ENCODE data around the gene HIGD1C.

Gene HIGD1C

GRCh38 chr12:50936821-50937530 is 15.4 kb upstream of the HIGD1C start:
- Histone ChIP-seq H3K4me1 (ENCODE audit: control insufficient read depth, low read length) (peaks cover 5% of the 10 kb centered on the region; the same call in 1 of the 2 replicates), H3K27me3 (ENCODE audit: control insufficient read depth, low read length) (no peaks in the 10 kb centered on the region), H3K4me3 (ENCODE audit: low read length) (no peak overlapping the region), H3K27ac (ENCODE audit: low read depth, low read length) (no peak overlapping the region), H3K79me2 (ENCODE audit: control insufficient read depth, low read length) (no peaks in the 10 kb centered on the region), H4K20me1 (ENCODE audit: control insufficient read depth, insufficient read depth, low read depth, low read length) (no peaks in the 10 kb centered on the region), H3F3A (ENCODE audit: control insufficient read depth, insufficient read depth) (no peaks in the 10 kb centered on the region), H3K9me2 (replicated peaks; ENCODE audit: control insufficient read depth, low read length) (no peaks in the 10 kb centered on the region), H3K9me3 (ENCODE audit: control insufficient read depth, insufficient read depth, low read length) (peaks cover 23% of the 10 kb centered on the region), H3K36me3 (ENCODE audit: control insufficient read depth, low read length) (no peaks in the 10 kb centered on the region), H3K4me2 (ENCODE audit: low read length) (no peak overlapping the region)
- TF ChIP-seq CTCF (IDR thresholded peaks at IDR 0.05; ENCODE audit: low read depth, low read length, poor library complexity, severe bottlenecking) (no peak), EZH2phosphoT487 (IDR thresholded peaks at IDR 0.05; ENCODE audit: borderline replicate concordance, low read length) (no peak)

- no peaks in the 10 kb centered on the region for H3K36me3 ChIP-seq (ENCODE audit: control insufficient read depth, low read length)
- H3K9me3 ChIP-seq (ENCODE audit: control insufficient read depth, insufficient read depth, low read length) = peaks cover 23% of the 10 kb centered on the region
- no peak overlapping the region for H3K4me3 ChIP-seq (ENCODE audit: low read length)
- H4K20me1 ChIP-seq (ENCODE audit: control insufficient read depth, insufficient read depth, low read depth, low read length) = no peaks in the 10 kb centered on the region
- no peaks in the 10 kb centered on the region for H3F3A ChIP-seq (ENCODE audit: control insufficient read depth, insufficient read depth)
- no peak overlapping the region for H3K27ac ChIP-seq (ENCODE audit: low read depth, low read length)
- no peaks in the 10 kb centered on the region for H3K27me3 ChIP-seq (ENCODE audit: control insufficient read depth, low read length)
- H3K4me1 ChIP-seq (ENCODE audit: control insufficient read depth, low read length) = peaks cover 3% of the 10 kb centered on the region; the same call in 1 of the 2 replicates
- TF ChIP-seq EZH2phosphoT487 (IDR thresholded peaks at IDR 0.05; ENCODE audit: borderline replicate concordance, low read length) (no peak), CTCF (IDR thresholded peaks at IDR 0.05; ENCODE audit: low read depth, low read length, poor library complexity, severe bottlenecking) (no peak)
- H3K79me2 ChIP-seq (ENCODE audit: control insufficient read depth, low read length) = no peaks in the 10 kb centered on the region
- H3K9me2 ChIP-seq (replicated peaks; ENCODE audit: control insufficient read depth, low read length) = no peaks in the 10 kb centered on the region
- no peak overlapping the region for H3K4me2 ChIP-seq (ENCODE audit: low read length)
These were observed 14.7 kb upstream of the HIGD1C start for GRCh38 chr12:50937653-50938052.

GRCh38 chr12:50947933-50948626 is 4.3 kb upstream of the HIGD1C start:
- Histone ChIP-seq H3K27me3 (ENCODE audit: control insufficient read depth, low read length) (no peaks in the 10 kb centered on the region), H3K4me3 (ENCODE audit: low read length) (no peak overlapping the region), H3K4me2 (ENCODE audit: low read length) (no peak overlapping the region), H3K79me2 (ENCODE audit: control insufficient read depth, low read length) (no peaks in the 10 kb centered on the region), H4K20me1 (ENCODE audit: control insufficient read depth, insufficient read depth, low read depth, low read length) (no peaks in the 10 kb centered on the region), H3F3A (ENCODE audit: control insufficient read depth, insufficient read depth) (no peaks in the 10 kb centered on the region), H3K9me2 (replicated peaks; ENCODE audit: control insufficient read depth, low read length) (no peaks in the 10 kb centered on the region), H3K36me3 (ENCODE audit: control insufficient read depth, low read length) (no peaks in the 10 kb centered on the region), H3K27ac (ENCODE audit: low read depth, low read length) (no peak overlapping the region), H3K9me3 (ENCODE audit: control insufficient read depth, insufficient read depth, low read length) (no peaks in the 10 kb centered on the region), H3K4me1 (ENCODE audit: control insufficient read depth, low read length) (peaks cover 4% of the 10 kb centered on the region; the same call in 1 of the 2 replicates)
- TF ChIP-seq CTCF (IDR thresholded peaks at IDR 0.05; ENCODE audit: low read depth, low read length, poor library complexity, severe bottlenecking) = no peak
- no peak for TF ChIP-seq EZH2phosphoT487 (IDR thresholded peaks at IDR 0.05; ENCODE audit: borderline replicate concordance, low read length)
